ENCODE data around the gene GPR68. TPM values are rescaled to one million over a fixed set of nuclear protein-coding genes. Genes with fewer than 3 reads are reported as not detected.

The GPR68 gene
- total RNA-seq, 1 donor from 2014 or later = 6.3 TPM

DNA sequence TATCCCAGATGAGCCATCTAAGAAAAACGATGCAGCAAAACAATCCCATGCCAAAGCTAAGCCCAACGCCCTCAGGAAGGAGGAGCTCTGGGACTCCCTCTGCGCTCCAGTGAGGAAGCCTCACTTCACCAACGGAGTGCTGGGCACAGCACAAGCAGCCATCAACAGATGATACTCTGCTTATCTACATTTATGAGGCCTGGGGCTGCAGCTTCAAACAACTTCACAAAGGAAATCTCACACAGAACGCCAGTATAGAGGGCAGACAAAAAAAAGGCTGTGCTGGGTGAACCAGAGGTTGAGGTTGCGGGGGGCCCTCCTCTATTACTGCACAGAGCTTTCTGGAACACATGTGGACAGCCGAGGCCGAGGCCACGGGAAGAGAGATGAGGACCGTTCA is 34.9 kb upstream of the GPR68 start:
- intact Hi-C loops (cut with DNase I) = no loop called here
- Histone ChIP-seq H3K4me1 (no peaks in the 10 kb centered on the region), H3K27me3 (no peaks in the 10 kb centered on the region), H3K4me3 (no peak overlapping the region), H3K36me3 (peaks cover 35% of the 10 kb centered on the region), H3K9me3 (no peaks in the 10 kb centered on the region), H3K27ac (no peak overlapping the region)
- TF ChIP-seq, protein P1, sequence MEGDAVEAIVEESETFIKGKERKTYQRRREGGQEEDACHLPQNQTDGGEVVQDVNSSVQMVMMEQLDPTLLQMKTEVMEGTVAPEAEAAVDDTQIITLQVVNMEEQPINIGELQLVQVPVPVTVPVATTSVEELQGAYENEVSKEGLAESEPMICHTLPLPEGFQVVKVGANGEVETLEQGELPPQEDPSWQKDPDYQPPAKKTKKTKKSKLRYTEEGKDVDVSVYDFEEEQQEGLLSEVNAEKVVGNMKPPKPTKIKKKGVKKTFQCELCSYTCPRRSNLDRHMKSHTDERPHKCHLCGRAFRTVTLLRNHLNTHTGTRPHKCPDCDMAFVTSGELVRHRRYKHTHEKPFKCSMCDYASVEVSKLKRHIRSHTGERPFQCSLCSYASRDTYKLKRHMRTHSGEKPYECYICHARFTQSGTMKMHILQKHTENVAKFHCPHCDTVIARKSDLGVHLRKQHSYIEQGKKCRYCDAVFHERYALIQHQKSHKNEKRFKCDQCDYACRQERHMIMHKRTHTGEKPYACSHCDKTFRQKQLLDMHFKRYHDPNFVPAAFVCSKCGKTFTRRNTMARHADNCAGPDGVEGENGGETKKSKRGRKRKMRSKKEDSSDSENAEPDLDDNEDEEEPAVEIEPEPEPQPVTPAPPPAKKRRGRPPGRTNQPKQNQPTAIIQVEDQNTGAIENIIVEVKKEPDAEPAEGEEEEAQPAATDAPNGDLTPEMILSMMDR (IDR thresholded peaks at IDR 0.05) = no peak
- DNase-seq = no peak
- no peak for ATAC-seq

DNA sequence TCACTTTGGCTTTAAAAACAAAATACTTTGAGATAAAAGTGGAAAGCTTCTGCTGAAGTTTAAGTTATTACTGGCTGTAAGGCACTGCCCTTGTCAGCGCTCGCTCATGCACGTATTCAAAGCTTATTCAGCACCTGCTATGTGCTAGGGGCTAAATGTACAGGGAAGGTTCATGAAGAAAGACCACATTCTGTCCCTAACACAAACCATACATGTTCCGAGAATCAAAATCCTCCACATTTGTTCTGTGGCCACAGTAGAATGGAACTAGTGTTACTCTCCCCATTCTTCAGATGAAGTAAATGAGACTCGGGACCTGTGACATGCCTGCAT is 33.8 kb upstream of the GPR68 start:
- DNase-seq = no peak
- peaks cover 35% of the 10 kb centered on the region for H3K36me3 ChIP-seq
- intact Hi-C loops (cut with DNase I) = no loop called here
- TF ChIP-seq, protein P1 (IDR thresholded peaks at IDR 0.05) = no peak
- no peak overlapping the region for H3K4me3 ChIP-seq
- H3K4me1 ChIP-seq = no peaks in the 10 kb centered on the region
- ATAC-seq = no peak
- H3K27me3 ChIP-seq = no peaks in the 10 kb centered on the region
- no peak overlapping the region for H3K27ac ChIP-seq
- H3K9me3 ChIP-seq = no peaks in the 10 kb centered on the region

DNA sequence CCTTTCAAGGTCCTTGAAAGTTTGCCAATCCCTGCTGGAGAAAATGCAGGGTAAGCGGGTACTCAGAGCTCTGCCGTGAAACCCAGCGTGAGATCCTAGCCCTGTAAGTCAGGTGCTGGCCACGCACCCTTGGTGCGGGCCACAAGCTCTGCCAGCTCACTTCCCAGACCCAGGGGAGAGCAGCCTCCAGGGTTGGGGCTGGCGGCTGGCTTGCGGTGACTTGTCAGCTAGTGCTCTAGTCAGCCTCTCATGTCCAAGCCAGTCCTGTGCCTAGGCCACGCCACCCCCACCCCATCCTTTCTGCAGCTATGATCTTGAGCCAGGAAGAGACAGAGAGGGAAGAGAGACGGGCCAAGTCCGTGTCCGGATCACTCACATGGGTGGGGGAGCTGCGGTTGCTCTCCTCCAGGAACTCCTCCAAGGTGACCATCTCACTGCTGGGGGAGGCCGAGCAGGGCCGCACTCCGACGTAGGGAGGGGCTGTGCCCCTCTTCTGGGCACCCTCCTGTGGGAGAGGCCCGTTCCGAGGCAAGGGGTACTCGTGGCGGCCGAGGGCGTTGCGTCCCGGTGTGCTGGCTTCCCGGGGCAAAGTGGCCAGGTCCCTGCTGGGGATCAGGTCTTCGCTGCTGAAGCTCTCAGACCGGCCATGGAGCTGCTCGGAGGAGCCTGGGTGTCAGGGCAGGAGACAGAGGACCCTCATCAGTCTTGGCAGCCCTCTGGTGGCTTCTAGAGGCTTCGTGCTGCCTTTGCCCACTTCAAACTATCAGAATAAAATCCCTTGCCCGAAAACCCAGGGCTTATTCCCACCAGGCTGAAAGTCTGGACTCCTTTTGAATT is 33.3 kb upstream of the GPR68 start:
- intact Hi-C loops (cut with DNase I) = no loop called here
- ATAC-seq (no peak), DNase-seq (no peak)
- Histone ChIP-seq H3K4me1 (no peaks in the 10 kb centered on the region), H3K9me3 (no peaks in the 10 kb centered on the region), H3K27ac (no peak overlapping the region), H3K36me3 (peaks cover 30% of the 10 kb centered on the region), H3K4me3 (no peak overlapping the region), H3K27me3 (no peaks in the 10 kb centered on the region)
- TF ChIP-seq, protein P1 (IDR thresholded peaks at IDR 0.05) = no peak

DNA sequence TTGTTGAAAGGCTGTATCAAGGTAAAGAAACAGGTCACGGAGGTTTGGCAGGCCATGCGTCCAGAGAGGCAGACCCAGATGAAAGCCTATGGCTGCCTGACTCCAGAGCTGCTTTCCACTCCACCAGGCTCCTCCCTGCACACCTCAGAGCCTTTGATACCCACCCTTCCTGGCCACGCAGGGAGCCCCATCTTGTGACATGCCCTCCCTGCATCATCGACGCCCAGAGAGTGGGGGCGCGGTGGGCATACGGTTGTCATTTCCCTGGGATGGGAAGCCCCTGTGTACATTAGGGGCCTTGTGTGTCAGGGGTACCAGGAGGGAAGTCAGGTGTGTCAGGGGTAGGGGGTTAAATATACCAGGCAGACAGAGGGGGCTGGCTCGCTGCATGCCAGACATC is 30.3 kb upstream of the GPR68 start:
- DNase-seq (no peak), ATAC-seq (no peak)
- Histone ChIP-seq H3K27me3 (no peaks in the 10 kb centered on the region), H3K36me3 (peaks cover 4% of the 10 kb centered on the region), H3K4me3 (no peak overlapping the region), H3K27ac (no peak overlapping the region), H3K9me3 (no peaks in the 10 kb centered on the region), H3K4me1 (peaks cover 2% of the 10 kb centered on the region)
- intact Hi-C loops (cut with DNase I) = no loop called here
- TF ChIP-seq, protein P1 (IDR thresholded peaks at IDR 0.05) = no peak

DNA sequence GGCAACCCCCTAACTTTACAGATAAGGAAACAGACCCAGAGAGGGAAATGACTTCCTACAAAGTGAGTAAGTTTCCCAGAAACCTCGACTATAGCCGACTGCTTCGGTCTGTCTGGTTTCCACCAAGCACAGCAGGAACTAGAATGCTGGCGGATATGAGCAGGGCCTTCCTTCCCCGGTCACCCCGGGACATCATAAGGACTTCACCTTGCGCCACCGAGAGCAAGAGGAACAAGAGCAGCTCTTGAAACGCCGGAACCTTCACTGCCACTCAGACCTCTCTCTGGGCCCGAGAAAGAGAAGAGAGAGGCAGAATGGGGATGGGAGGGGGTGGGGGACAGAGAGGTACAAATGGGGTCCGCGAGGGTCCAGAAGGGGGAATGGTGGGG is 29.4 kb upstream of the GPR68 start:
- Histone ChIP-seq H3K27ac (no peak overlapping the region), H3K4me3 (no peak overlapping the region), H3K36me3 (no peaks in the 10 kb centered on the region), H3K9me3 (no peaks in the 10 kb centered on the region), H3K4me1 (peaks cover 6% of the 10 kb centered on the region), H3K27me3 (no peaks in the 10 kb centered on the region)
- intact Hi-C loops (cut with DNase I) = no loop called here
- TF ChIP-seq, protein P1 (IDR thresholded peaks at IDR 0.05) = no peak
- DNase-seq (peak; percentile 77), ATAC-seq (peak; percentile 81)

Data from upper lobe of right lung (tissue), 1 donor.